ENCODE data around the gene TMEM91. TPM values are rescaled to one million over a fixed set of nuclear protein-coding genes. Genes with fewer than 3 reads are reported as not detected.
A peak's percentile ranks its signal among the peaks of the same experiment; 100 is the strongest.

Gene TMEM91
- total RNA-seq, 1 donor from 2014 or later, result 8.1 TPM

DNA sequence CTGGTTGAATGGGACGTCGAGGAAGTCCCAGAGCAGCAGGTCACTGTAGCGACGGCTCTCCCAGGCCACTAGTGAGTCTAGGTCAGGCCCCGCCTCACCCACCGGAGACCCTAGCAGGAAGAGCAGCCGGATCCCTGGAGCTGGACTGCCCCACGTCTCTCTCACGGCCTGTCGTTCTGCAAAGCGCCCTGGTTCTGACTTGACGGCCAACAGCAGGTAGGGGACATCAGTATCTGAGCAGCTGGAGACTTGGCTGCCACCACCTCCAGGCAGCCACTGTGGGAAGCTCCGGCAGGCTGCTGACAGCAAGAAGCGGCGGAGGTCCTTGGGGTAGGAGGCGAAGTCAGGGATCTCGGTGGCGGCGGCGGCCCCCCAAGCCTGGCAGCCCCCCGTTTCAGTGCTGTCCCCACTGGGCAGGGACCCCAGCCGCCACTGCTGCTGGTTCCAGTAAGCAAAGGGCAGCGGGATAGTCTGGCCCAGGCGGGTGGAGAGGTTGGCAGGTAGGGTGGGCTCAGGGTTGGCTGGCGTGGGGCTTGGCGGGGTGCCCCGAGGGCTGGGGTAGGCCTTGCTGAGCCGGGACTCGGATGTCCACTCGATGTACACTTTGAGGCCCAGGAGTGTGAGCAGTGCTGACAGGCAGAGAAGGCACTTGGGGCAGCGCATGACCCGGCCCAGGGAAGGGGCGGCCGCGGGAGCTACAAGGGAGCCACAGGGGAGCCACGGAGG, 49.9 kb downstream of the TMEM91 start:
- TF ChIP-seq, protein P1, sequence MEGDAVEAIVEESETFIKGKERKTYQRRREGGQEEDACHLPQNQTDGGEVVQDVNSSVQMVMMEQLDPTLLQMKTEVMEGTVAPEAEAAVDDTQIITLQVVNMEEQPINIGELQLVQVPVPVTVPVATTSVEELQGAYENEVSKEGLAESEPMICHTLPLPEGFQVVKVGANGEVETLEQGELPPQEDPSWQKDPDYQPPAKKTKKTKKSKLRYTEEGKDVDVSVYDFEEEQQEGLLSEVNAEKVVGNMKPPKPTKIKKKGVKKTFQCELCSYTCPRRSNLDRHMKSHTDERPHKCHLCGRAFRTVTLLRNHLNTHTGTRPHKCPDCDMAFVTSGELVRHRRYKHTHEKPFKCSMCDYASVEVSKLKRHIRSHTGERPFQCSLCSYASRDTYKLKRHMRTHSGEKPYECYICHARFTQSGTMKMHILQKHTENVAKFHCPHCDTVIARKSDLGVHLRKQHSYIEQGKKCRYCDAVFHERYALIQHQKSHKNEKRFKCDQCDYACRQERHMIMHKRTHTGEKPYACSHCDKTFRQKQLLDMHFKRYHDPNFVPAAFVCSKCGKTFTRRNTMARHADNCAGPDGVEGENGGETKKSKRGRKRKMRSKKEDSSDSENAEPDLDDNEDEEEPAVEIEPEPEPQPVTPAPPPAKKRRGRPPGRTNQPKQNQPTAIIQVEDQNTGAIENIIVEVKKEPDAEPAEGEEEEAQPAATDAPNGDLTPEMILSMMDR (conservative IDR thresholded peaks at IDR 0.05), result no peak
- Mint-ChIP-seq H3K27me3 (no peaks in the 10 kb centered on the region), H3K36me3 (peaks cover under 1% of the 10 kb centered on the region), H3K9me3 (no peaks in the 10 kb centered on the region), H3K4me3 (peak overlapping the region; percentile 87), H3K27ac (peak overlapping the region; percentile 92), H3K4me1 (ENCODE audit: unreplicated experiment) (peaks cover 16% of the 10 kb centered on the region)
- DNase-seq (ENCODE audit: extremely low spot score, unreplicated experiment), result no peak

DNA sequence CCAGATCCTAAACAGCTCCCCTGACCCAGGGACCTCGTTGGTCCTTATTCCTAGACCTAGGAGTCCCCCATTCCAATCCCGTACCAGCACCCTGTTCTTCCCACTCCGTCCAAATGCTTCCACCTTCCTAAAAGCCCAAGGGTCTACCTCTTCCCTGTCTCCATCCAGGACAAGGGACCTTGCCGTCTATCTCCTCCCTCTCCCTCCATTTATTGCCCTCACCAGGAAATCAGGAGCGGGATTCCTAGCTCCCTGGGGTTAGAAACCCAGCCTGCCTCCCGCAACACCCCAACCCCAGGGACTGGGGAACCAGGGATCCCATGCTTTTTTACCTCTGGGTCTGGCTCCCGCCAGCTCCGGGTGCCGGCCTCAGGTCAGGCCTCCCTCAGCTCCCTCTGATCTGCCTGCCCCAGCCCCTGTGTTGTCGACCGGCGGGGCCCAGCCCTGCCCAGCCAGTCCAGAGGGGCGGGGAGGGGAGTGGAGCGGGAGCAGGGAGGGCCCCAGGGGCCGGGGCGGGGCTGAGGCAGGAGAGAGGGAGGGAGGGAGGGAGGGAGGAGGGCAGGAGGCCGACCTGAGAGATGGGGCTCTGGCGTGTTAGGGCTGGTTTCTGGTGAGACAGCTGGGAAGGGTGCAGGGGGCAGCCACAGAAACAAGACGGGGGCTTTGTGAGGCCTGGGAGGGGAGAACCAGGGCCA, 50.8 kb downstream of the TMEM91 start, which contains the start of gene B3GNT8:
Gene B3GNT8 (minus strand): TSS at position 423 of the 695 bp plus-strand sequence. CDS start 596 bp downstream, outside the sequence.
- TF ChIP-seq, protein P1 (conservative IDR thresholded peaks at IDR 0.05), result no peak
- peaks cover 16% of the 10 kb centered on the region for H3K4me1 Mint-ChIP-seq (ENCODE audit: unreplicated experiment)
- H3K4me3 Mint-ChIP-seq, result peak within 1 kb of the TSS; percentile 87
- peaks cover 1% of the 10 kb centered on the region for H3K36me3 Mint-ChIP-seq
- no peaks in the 10 kb centered on the region for H3K9me3 Mint-ChIP-seq
- H3K27ac Mint-ChIP-seq, result peak within 1 kb of the TSS; percentile 92
- no peaks in the 10 kb centered on the region for H3K27me3 Mint-ChIP-seq
- peak; percentile 84 for DNase-seq (ENCODE audit: extremely low spot score, unreplicated experiment)

DNA sequence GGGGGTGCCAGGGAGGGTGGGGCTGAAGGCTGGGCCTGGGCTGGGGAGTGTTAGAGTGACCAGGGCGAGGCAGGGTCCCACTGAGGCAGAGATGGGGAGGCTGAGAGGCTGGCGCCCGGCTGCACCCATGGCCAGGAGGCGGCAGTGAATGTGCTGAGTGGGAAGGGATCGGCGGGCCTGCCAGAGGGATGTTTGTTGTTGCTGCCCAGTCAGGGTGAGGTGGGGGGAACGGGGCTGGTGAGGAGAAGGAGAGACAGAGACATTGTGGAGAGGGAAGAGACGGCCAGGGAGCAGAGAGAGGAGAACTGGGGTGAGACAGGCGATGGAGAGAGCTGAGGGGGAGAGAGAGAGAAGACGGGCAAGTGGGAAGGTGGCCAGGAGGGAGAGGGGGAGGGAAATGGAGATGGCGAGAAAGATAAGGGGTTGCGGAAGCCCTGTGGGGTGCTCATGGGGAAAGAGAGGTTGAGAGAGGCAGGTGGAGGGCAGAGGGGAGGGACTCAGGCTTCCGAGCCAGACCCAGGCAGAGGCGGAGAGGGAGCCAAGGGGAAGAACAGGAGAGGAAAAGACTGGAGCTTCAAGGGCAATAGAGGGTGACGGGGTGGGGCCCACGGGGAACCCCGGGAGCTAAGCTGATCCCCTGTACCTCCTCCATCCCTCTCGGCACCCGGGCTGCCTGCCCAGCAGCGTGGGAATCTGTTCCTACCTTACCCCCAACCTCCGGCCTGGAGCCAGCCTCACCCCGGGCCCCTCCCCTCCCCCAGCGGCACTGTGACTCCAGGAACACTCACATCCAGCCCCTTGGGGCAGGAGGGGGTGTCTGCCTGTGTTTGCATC, 51.5 kb downstream of the TMEM91 start:
- DNase-seq (ENCODE audit: extremely low spot score, unreplicated experiment), result no peak
- TF ChIP-seq, protein P1 (conservative IDR thresholded peaks at IDR 0.05), result no peak
- Mint-ChIP-seq H3K27me3 (no peaks in the 10 kb centered on the region), H3K9me3 (no peaks in the 10 kb centered on the region), H3K36me3 (peaks cover 4% of the 10 kb centered on the region), H3K4me3 (peak overlapping the region; percentile 87), H3K27ac (peak overlapping the region; percentile 92), H3K4me1 (ENCODE audit: unreplicated experiment) (peaks cover 16% of the 10 kb centered on the region)

DNA sequence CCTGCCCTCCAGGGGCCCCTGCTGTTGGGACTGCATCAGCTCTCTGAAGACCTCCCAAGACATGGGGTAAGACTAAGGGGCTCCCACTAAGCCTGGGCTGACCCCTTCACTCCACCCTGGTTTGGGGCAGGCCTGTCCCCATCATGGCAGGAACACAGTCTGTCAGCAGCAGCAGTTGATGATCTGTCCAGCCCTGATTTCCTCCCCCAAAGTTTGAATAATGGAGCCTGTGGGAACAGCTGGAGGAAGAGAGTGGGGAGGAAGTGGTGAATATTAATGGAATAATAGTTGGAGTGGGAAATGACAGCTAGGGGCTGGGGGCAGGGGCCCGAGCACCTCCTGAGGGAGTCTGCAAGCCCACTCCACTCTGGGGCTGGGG, 52.1 kb downstream of the TMEM91 start:
- peak overlapping the region; percentile 63 for H3K4me3 Mint-ChIP-seq
- TF ChIP-seq, protein P1 (conservative IDR thresholded peaks at IDR 0.05), result no peak

DNA sequence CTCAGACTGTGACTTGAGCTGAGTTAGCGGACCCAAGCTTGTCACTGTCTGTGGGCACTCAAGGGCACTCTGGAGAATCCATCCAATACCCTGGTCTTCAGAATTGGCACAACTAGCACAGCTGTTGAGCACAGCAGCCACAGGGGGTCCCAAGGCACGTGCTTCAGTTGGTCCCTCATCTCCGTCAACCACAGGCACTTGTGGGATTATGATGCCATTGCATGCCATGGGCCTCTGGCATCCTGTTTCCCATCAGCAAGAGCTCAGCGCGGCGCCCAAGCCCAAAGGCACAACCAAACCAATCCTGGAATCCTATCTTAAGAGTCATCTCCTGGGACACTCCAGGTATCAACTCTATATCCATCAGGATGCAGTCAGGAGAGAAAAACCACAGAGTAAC, 54.6 kb downstream of the TMEM91 start:
- Mint-ChIP-seq H3K27me3 (no peaks in the 10 kb centered on the region), H3K4me1 (ENCODE audit: unreplicated experiment) (peaks cover 16% of the 10 kb centered on the region), H3K27ac (no peak overlapping the region), H3K9me3 (no peaks in the 10 kb centered on the region), H3K4me3 (peak overlapping the region; percentile 28), H3K36me3 (peaks cover 8% of the 10 kb centered on the region)
- TF ChIP-seq, protein P1 (conservative IDR thresholded peaks at IDR 0.05), result no peak
- no peak for DNase-seq (ENCODE audit: extremely low spot score, unreplicated experiment)

More for the DNA sequence above, 52.1 kb downstream of the TMEM91 start:
- Mint-ChIP-seq H3K9me3 (no peaks in the 10 kb centered on the region), H3K27ac (peak overlapping the region; percentile 63), H3K4me1 (ENCODE audit: unreplicated experiment) (peaks cover 16% of the 10 kb centered on the region), H3K36me3 (peaks cover 4% of the 10 kb centered on the region), H3K27me3 (no peaks in the 10 kb centered on the region)
- DNase-seq (ENCODE audit: extremely low spot score, unreplicated experiment), result no peak
